GM21717 (cell line): Measurements from ENCODE around the gene ZSCAN26.
"Not testable (repeated sequence)": the region's sequence is repeated elsewhere in the genome, so short reads cannot be mapped to it uniquely, and the experiment has no call there.

Source experiments
- ATAC-seq: cut with Tn5 transposase; IDR thresholded peaks from one replicate; pipeline ENCODE4 v1.9.1; 2021; ENCODE audit warnings: mild to moderate bottlenecking, moderate library complexity; ENCODE audit not compliant: unreplicated experiment

ZSCAN26 gene

DNA sequence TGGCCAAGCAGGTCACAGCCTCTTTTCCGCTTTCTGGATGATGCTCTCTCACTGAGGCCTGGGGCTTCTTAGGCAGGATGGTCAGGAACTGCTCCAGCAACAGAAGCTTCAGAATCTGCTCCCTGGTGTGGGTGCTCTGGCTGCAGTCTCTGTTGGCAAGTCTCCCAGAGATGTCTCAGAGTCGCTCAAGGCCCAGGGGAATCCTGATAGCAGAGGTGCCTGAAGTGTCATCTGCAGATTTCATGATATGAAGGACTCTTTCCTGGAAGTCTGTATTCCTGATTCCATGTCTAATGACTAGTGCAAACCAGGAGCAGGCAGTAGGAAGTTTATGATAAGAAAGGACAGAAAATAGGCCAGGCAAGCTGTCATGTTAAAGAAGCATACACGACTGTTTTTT is 48.7 kb downstream of the ZSCAN26 start:
- ATAC-seq: no peak

- ATAC-seq: not testable (repeated sequence)
These were observed 50.9 kb downstream of the ZSCAN26 start for GRCh38 chr6:28317866-28318265.

DNA sequence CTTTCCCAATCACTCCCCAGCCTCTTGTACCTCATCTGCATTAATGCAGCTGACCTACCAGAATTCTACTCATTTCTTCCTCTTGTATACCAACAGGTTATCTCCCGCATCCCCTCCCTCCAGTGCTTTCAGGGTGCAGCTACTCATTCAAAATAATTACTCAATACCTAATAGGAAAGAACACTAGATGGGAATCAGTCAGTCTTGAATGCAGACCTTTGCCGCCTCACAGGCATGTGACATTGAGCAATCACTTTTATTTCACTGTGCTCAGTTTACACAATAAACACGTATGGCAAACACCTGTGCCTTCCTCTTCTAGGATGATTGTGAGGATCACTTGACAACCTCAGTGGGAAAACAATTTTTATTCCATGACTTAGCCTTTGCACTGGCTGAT is 55.7 kb downstream of the ZSCAN26 start:
- ATAC-seq: no peak

DNA sequence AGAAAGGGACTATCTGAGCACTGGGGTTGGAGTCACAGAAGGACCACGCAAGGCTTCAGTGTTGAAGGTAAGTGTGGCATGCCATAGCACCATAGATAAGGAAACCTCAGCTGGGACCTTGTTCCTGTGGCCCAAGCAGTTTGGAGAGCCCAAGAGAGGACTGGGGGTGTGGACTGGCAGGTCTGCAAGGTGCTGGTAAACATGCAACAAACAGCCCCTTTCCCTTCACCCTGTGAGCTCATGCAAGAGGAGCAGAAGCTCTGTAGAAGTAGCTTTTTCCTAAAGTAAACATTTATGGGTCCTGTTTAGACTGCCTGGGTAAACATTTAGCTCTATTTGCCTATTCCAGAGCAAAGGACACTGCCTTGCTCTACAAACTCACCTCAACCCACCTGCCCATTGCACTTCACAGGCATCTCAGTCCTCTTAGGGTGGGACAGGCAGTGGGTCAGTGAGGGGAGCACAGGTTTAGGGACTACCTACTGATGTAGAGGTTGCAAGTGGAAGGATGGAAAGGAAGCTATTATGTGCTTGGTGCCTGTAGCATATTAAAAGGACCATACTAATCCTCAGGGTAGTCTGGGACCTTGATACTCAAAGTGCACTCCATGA is 57.0 kb downstream of the ZSCAN26 start:
- ATAC-seq: no peak

GRCh38 chr6:28326371-28326948 is 59.5 kb downstream of the ZSCAN26 start:
- ATAC-seq: no peak
